Activated T-cell treated with anti-CD3 and anti-CD28 coated beads, Interleukin-2, amount 50 U/mL, for 4 hours (primary cell): ENCODE measurements around the gene RERE. TPM values are rescaled to one million over a fixed set of nuclear protein-coding genes. Genes with fewer than 3 reads are reported as not detected.
A peak's percentile ranks its signal among the peaks of the same experiment; 100 is the strongest.
"Not testable (repeated sequence)": the region's sequence is repeated elsewhere in the genome, so short reads cannot be mapped to it uniquely, and the experiment has no call there.

Experiments
- ATAC-seq, 2 donors: fragments of 200-7000 bp; cut with Tn5 transposase; one replicate each; pipeline ENCODE4 v1.10.0; 2021
- DNase-seq: peaks from one replicate; pipeline ENCODE4 v3.0.0-alpha.2; 2020
- H3K27me3 Mint-ChIP-seq: one replicate; pipeline ENCODE4 v1.8.0; 2021; ENCODE audit warnings: low read depth, mixed read lengths
- H3K36me3 Mint-ChIP-seq: one replicate; pipeline ENCODE4 v1.8.0; 2022; ENCODE audit warnings: mixed read lengths; ENCODE audit not compliant: insufficient read depth
- H3K4me1 Mint-ChIP-seq: one replicate; pipeline ENCODE4 v1.8.0; 2021; ENCODE audit warnings: low read depth, mixed read lengths
- H3K4me3 Mint-ChIP-seq: one replicate; pipeline ENCODE4 v1.8.0; 2021; ENCODE audit warnings: mild to moderate bottlenecking, moderate library complexity, mixed read lengths
- H3K9me3 Mint-ChIP-seq: one replicate; pipeline ENCODE4 v1.8.0; 2021; ENCODE audit warnings: mixed read lengths
- total RNA-seq, 3 donors: library from RNA; stranded (reverse); gene quantifications; one replicate each; pipeline ENCODE4 v1.2.1, GENCODE V29; 2021

Gene RERE
- total RNA-seq, 3 donors from 2014 or later: 40.5 to 53.4 (median 47.8) TPM

- not testable (repeated sequence) for H3K4me1 Mint-ChIP-seq, H3K9me3 Mint-ChIP-seq, H3K27me3 Mint-ChIP-seq, DNase-seq, ATAC-seq, H3K4me3 Mint-ChIP-seq, H3K36me3 Mint-ChIP-seq
Observed at GRCh38 chr1:8502949-8503348, 314.5 kb downstream of the RERE start.

- no peak overlapping the region for H3K4me3 Mint-ChIP-seq
- no peaks in the 10 kb centered on the region for H3K9me3 Mint-ChIP-seq
- ATAC-seq (no peak), DNase-seq (no peak)
- peaks cover 28% of the 10 kb centered on the region for H3K36me3 Mint-ChIP-seq
- H3K4me1 Mint-ChIP-seq: peaks cover 32% of the 10 kb centered on the region
- no peaks in the 10 kb centered on the region for H3K27me3 Mint-ChIP-seq
Observed at GRCh38 chr1:8497210-8497819, 320.1 kb downstream of the RERE start.

- Mint-ChIP-seq H3K36me3 (peaks cover 33% of the 10 kb centered on the region), H3K4me1 (peaks cover 35% of the 10 kb centered on the region), H3K9me3 (no peaks in the 10 kb centered on the region), H3K27me3 (no peaks in the 10 kb centered on the region), H3K4me3 (no peak overlapping the region)
- DNase-seq (no peak), ATAC-seq (peak in 1 of 2 donors; percentile 39)
Observed at GRCh38 chr1:8496473-8496872, 321.0 kb downstream of the RERE start.

- H3K36me3 Mint-ChIP-seq: peaks cover 33% of the 10 kb centered on the region
- ATAC-seq (peak; percentile 94 to 98), DNase-seq (peak; percentile 14)
- no peaks in the 10 kb centered on the region for H3K27me3 Mint-ChIP-seq
- peaks cover 35% of the 10 kb centered on the region for H3K4me1 Mint-ChIP-seq
- H3K4me3 Mint-ChIP-seq: no peak overlapping the region
- no peaks in the 10 kb centered on the region for H3K9me3 Mint-ChIP-seq
Observed at GRCh38 chr1:8495928-8496401, 321.5 kb downstream of the RERE start.

GRCh38 chr1:8494681-8495080, 322.8 kb downstream of the RERE start:
- no peaks in the 10 kb centered on the region for H3K27me3 Mint-ChIP-seq
- H3K9me3 Mint-ChIP-seq: no peaks in the 10 kb centered on the region
- peaks cover 33% of the 10 kb centered on the region for H3K36me3 Mint-ChIP-seq
- no peak overlapping the region for H3K4me3 Mint-ChIP-seq
- ATAC-seq: no peak
- DNase-seq: no peak
- peaks cover 35% of the 10 kb centered on the region for H3K4me1 Mint-ChIP-seq

GRCh38 chr1:8493916-8494540, 323.4 kb downstream of the RERE start:
- ATAC-seq (no peak), DNase-seq (no peak)
- Mint-ChIP-seq H3K9me3 (no peaks in the 10 kb centered on the region), H3K4me1 (peaks cover 35% of the 10 kb centered on the region), H3K36me3 (peaks cover 33% of the 10 kb centered on the region), H3K27me3 (no peaks in the 10 kb centered on the region), H3K4me3 (no peak overlapping the region)

GRCh38 chr1:8487249-8487648, 330.2 kb downstream of the RERE start:
- DNase-seq (no peak), ATAC-seq (no peak)
- H3K36me3 Mint-ChIP-seq: peaks cover 12% of the 10 kb centered on the region
- no peaks in the 10 kb centered on the region for H3K9me3 Mint-ChIP-seq
- H3K4me3 Mint-ChIP-seq: no peak overlapping the region
- peaks cover 6% of the 10 kb centered on the region for H3K4me1 Mint-ChIP-seq
- no peaks in the 10 kb centered on the region for H3K27me3 Mint-ChIP-seq

- no peak for DNase-seq
- ATAC-seq: no peak
- Mint-ChIP-seq H3K9me3 (no peaks in the 10 kb centered on the region), H3K4me3 (no peak overlapping the region), H3K27me3 (no peaks in the 10 kb centered on the region), H3K36me3 (peaks cover 7% of the 10 kb centered on the region), H3K4me1 (peaks cover 2% of the 10 kb centered on the region)
Observed at GRCh38 chr1:8486047-8486446, 331.4 kb downstream of the RERE start.

- no peak for ATAC-seq
- Mint-ChIP-seq H3K4me1 (peaks cover 1% of the 10 kb centered on the region), H3K9me3 (no peaks in the 10 kb centered on the region), H3K4me3 (no peak overlapping the region), H3K27me3 (no peaks in the 10 kb centered on the region), H3K36me3 (peaks cover 4% of the 10 kb centered on the region)
- no peak for DNase-seq
Observed at GRCh38 chr1:8483586-8483985, 333.9 kb downstream of the RERE start.

GRCh38 chr1:8482979-8483381, 334.5 kb downstream of the RERE start:
- Mint-ChIP-seq H3K27me3 (no peaks in the 10 kb centered on the region), H3K9me3 (no peaks in the 10 kb centered on the region), H3K4me1 (peaks cover 3% of the 10 kb centered on the region), H3K4me3 (no peak overlapping the region), H3K36me3 (peaks cover 6% of the 10 kb centered on the region)
- ATAC-seq (no peak), DNase-seq (no peak)

- no peaks in the 10 kb centered on the region for H3K27me3 Mint-ChIP-seq
- DNase-seq: no peak
- ATAC-seq: no peak
- H3K4me1 Mint-ChIP-seq: peaks cover 15% of the 10 kb centered on the region
- peaks cover 8% of the 10 kb centered on the region for H3K36me3 Mint-ChIP-seq
- H3K4me3 Mint-ChIP-seq: no peak overlapping the region
- no peaks in the 10 kb centered on the region for H3K9me3 Mint-ChIP-seq
Observed at GRCh38 chr1:8481650-8482380, 335.6 kb downstream of the RERE start.

GRCh38 chr1:8478566-8478965, 338.9 kb downstream of the RERE start:
- Mint-ChIP-seq H3K36me3 (peaks cover 5% of the 10 kb centered on the region), H3K4me3 (no peak overlapping the region), H3K9me3 (no peaks in the 10 kb centered on the region), H3K4me1 (peaks cover 32% of the 10 kb centered on the region), H3K27me3 (no peaks in the 10 kb centered on the region)
- no peak for DNase-seq
- no peak for ATAC-seq

GRCh38 chr1:8477983-8478362, 339.5 kb downstream of the RERE start:
- no peak overlapping the region for H3K4me3 Mint-ChIP-seq
- ATAC-seq (no peak), DNase-seq (no peak)
- peaks cover 38% of the 10 kb centered on the region for H3K4me1 Mint-ChIP-seq
- H3K9me3 Mint-ChIP-seq: no peaks in the 10 kb centered on the region
- peaks cover 5% of the 10 kb centered on the region for H3K36me3 Mint-ChIP-seq
- H3K27me3 Mint-ChIP-seq: no peaks in the 10 kb centered on the region

- Mint-ChIP-seq H3K36me3 (peaks cover 5% of the 10 kb centered on the region), H3K27me3 (no peaks in the 10 kb centered on the region), H3K4me1 (peaks cover 44% of the 10 kb centered on the region), H3K4me3 (peak overlapping the region; percentile 21), H3K9me3 (no peaks in the 10 kb centered on the region)
- ATAC-seq (peak; percentile 74 to 78), DNase-seq (no peak)
Observed at GRCh38 chr1:8477166-8477982, 340.1 kb downstream of the RERE start.
